Measurements from ENCODE around the gene TTL.
A peak's percentile ranks its signal among the peaks of the same experiment; 100 is the strongest.
"Not testable (repeated sequence)": the region's sequence is repeated elsewhere in the genome, so short reads cannot be mapped to it uniquely, and the experiment has no call there.

Gene TTL

GRCh38 chr2:112520234-112520783 lies 38.4 kb downstream of the TTL start:
- no peak for DNase-seq (ENCODE audit: low spot score)

GRCh38 chr2:112523291-112523777 lies 41.4 kb downstream of the TTL start:
- no peak for DNase-seq (ENCODE audit: low spot score)

GRCh38 chr2:112524276-112524675 lies 42.3 kb downstream of the TTL start:
- not testable (repeated sequence) for DNase-seq (ENCODE audit: low spot score)

- no peak for DNase-seq (ENCODE audit: low spot score)
These were observed 46.6 kb downstream of the TTL start for GRCh38 chr2:112528541-112528940.

- peak; percentile 86 for DNase-seq (ENCODE audit: low spot score)
These were observed 47.8 kb downstream of the TTL start for GRCh38 chr2:112529757-112530156.

GRCh38 chr2:112530728-112531127 lies 48.8 kb downstream of the TTL start:
- no peak for DNase-seq (ENCODE audit: low spot score)

GRCh38 chr2:112534826-112535225 lies 52.9 kb downstream of the TTL start:
- no peak for DNase-seq (ENCODE audit: low spot score)

- DNase-seq (ENCODE audit: low spot score) = not testable (repeated sequence)
These were observed 54.7 kb downstream of the TTL start for GRCh38 chr2:112536665-112537064.

- no peak for DNase-seq (ENCODE audit: low spot score)
These were observed 57.4 kb downstream of the TTL start for GRCh38 chr2:112539306-112539705.

GRCh38 chr2:112540906-112541305 lies 59.0 kb downstream of the TTL start:
- no peak for DNase-seq (ENCODE audit: low spot score)

- DNase-seq (ENCODE audit: low spot score) = no peak
These were observed 59.6 kb downstream of the TTL start for GRCh38 chr2:112541315-112542122.

- DNase-seq (ENCODE audit: low spot score) = peak; percentile 92
These were observed 60.4 kb downstream of the TTL start, which contains the start of gene POLR1B for GRCh38 chr2:112542123-112542983. POLR1B (plus strand) TSS chr2:112542465; CDS start chr2:112542495, 30 bp downstream.

- peak; percentile 17 for DNase-seq (ENCODE audit: low spot score)
These were observed 61.2 kb downstream of the TTL start for GRCh38 chr2:112542984-112543661.

- DNase-seq (ENCODE audit: low spot score) = no peak
These were observed 65.4 kb downstream of the TTL start for GRCh38 chr2:112547333-112547732.

GRCh38 chr2:112548980-112549379 lies 67.0 kb downstream of the TTL start:
- no peak for DNase-seq (ENCODE audit: low spot score)

GRCh38 chr2:112566104-112566503 lies 84.1 kb downstream of the TTL start:
- DNase-seq (ENCODE audit: low spot score) = no peak

- DNase-seq (ENCODE audit: low spot score) = not testable (repeated sequence)
These were observed 84.6 kb downstream of the TTL start for GRCh38 chr2:112566508-112566907.

GRCh38 chr2:112572005-112572404 lies 90.0 kb downstream of the TTL start:
- no peak for DNase-seq (ENCODE audit: low spot score)

GRCh38 chr2:112577756-112578155 lies 95.8 kb downstream of the TTL start:
- no peak for DNase-seq (ENCODE audit: low spot score)

GRCh38 chr2:112579241-112579640 lies 97.3 kb downstream of the TTL start:
- DNase-seq (ENCODE audit: low spot score) = no peak

- no peak for DNase-seq (ENCODE audit: low spot score)
These were observed 98.1 kb downstream of the TTL start for GRCh38 chr2:112580084-112580483.

GRCh38 chr2:112582314-112582746 lies 100.4 kb downstream of the TTL start:
- DNase-seq (ENCODE audit: low spot score) = peak; percentile 72
